ENCODE measurements around the gene FXN.

DNA sequence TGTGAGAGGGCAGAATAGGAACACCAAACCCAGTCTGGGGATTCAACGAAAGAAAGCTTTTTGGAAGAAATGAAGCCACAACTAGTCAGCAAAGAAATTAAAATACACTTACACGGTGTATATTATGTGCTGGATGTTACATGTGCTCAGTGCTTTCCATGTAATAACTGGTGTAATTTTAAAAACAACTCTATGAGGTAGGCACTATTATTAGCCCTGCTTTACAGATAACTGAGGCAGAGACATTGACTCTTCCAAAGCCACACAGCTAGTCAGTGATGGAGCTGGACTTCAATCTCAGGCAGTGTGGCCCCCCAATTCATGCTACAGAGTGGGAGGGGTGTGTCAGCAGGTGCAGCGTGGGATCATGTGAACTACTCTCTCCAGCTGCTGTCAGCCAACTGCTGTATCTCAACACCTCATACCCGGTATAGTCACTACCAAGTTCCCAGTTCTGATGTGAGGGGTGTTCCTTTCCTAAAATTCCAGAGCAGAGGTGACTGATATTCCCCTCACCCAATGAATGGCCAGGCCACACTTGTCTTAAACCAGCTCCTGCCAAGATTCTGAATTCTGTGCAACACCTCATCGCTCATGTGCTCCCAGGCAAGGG is 104.7 kb downstream of the FXN start:
- TF ChIP-seq, protein P1, sequence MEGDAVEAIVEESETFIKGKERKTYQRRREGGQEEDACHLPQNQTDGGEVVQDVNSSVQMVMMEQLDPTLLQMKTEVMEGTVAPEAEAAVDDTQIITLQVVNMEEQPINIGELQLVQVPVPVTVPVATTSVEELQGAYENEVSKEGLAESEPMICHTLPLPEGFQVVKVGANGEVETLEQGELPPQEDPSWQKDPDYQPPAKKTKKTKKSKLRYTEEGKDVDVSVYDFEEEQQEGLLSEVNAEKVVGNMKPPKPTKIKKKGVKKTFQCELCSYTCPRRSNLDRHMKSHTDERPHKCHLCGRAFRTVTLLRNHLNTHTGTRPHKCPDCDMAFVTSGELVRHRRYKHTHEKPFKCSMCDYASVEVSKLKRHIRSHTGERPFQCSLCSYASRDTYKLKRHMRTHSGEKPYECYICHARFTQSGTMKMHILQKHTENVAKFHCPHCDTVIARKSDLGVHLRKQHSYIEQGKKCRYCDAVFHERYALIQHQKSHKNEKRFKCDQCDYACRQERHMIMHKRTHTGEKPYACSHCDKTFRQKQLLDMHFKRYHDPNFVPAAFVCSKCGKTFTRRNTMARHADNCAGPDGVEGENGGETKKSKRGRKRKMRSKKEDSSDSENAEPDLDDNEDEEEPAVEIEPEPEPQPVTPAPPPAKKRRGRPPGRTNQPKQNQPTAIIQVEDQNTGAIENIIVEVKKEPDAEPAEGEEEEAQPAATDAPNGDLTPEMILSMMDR (IDR thresholded peaks at IDR 0.05) = no peak
- no peak for TF ChIP-seq ZFX (IDR thresholded peaks at IDR 0.05; ENCODE audit: borderline replicate concordance)
